Measurements from ENCODE around the gene UPK3BL1. TPM values are rescaled to one million over a fixed set of nuclear protein-coding genes. Genes with fewer than 3 reads are reported as not detected.
"Not testable (repeated sequence)": the region's sequence is repeated elsewhere in the genome, so short reads cannot be mapped to it uniquely, and the experiment has no call there.

Gene UPK3BL1
- total RNA-seq, 1 experiment from 2014 or later, result 12.4 TPM

DNA sequence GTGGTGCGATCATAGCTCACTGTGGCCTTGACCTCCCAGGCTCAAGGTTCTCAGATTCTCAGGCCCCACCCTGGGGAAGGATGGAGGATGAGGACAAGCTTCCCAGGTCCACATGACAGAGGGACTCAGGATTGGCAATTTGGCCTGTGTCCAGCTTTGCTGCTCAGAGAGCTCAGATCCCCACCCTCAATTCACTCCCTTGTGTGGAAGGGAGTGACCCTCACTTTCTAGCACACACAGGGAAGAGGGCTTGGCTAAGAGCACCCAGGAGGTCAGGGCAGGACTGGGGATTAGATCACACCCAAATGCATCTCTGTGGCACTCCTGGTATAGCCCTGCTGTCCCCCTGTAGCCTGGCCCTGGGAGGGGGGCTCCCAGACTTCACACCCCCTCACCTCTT is 813 bp upstream of the UPK3BL1 start:
- H2BK5ac ChIP-seq (ENCODE audit: insufficient read length, low read length); DNase-seq; H2BK15ac ChIP-seq (ENCODE audit: low read depth, low read length); H3K9me3 Mint-ChIP-seq; H3K27ac Mint-ChIP-seq; H4K91ac ChIP-seq (ENCODE audit: insufficient read length, low read depth, low read length); H3K36me3 Mint-ChIP-seq (ENCODE audit: insufficient read depth in 1 of 3, low read depth in 3 of 3); H3K4me2 ChIP-seq (ENCODE audit: insufficient read depth, insufficient read length, low read length); H3K4me3 Mint-ChIP-seq; H2BK12ac ChIP-seq (ENCODE audit: insufficient read length, low read depth, low read length); H3K4me1 ChIP-seq (ENCODE audit: insufficient read depth, low read length); H4K20me1 ChIP-seq (ENCODE audit: control insufficient read depth, insufficient read depth, insufficient read length); H4K5ac ChIP-seq (ENCODE audit: insufficient read length, low read depth, low read length); H2AFZ ChIP-seq (ENCODE audit: low read length); H3K4me1 Mint-ChIP-seq; H3K27me3 ChIP-seq (ENCODE audit: insufficient read depth, low read length); H2BK120ac ChIP-seq (ENCODE audit: low read depth, low read length, poor library complexity, severe bottlenecking); H4K8ac ChIP-seq (replicated peaks; ENCODE audit: insufficient read length, low read depth, low read length); H2AK5ac ChIP-seq (ENCODE audit: insufficient read length, low read length); H3K9ac ChIP-seq (ENCODE audit: extremely low read depth, insufficient read length, low read length); H3K4ac ChIP-seq (ENCODE audit: low read depth, low read length); H3K79me1 ChIP-seq (ENCODE audit: insufficient read depth, low read depth, low read length, poor library complexity, severe bottlenecking); H3K27me3 Mint-ChIP-seq (ENCODE audit: low read depth); H3K14ac ChIP-seq (ENCODE audit: insufficient read depth, low read length); H3T11ph ChIP-seq (ENCODE audit: low read length); H3K27ac ChIP-seq (ENCODE audit: insufficient read length, low read depth, low read length); H2BK20ac ChIP-seq (ENCODE audit: low read depth, low read length, poor library complexity, severe bottlenecking); H3K23ac ChIP-seq (ENCODE audit: insufficient read length, low read depth, low read length); H3K23me2 ChIP-seq (ENCODE audit: insufficient read length, low read depth, low read length, poor library complexity, severe bottlenecking); H3K79me2 ChIP-seq (ENCODE audit: insufficient read depth, low read length); H3K18ac ChIP-seq (ENCODE audit: insufficient read length, low read depth, low read length); H3K56ac ChIP-seq (ENCODE audit: insufficient read length, low read depth, low read length); H3K9me3 ChIP-seq (ENCODE audit: control insufficient read depth, low read depth, low read length): not testable (repeated sequence)
- WGBS (ENCODE audit: extremely low coverage, insufficient read length, low lambda C conversion rate), result no CpG with 5 or more reads among the region's 1 CpG

DNA sequence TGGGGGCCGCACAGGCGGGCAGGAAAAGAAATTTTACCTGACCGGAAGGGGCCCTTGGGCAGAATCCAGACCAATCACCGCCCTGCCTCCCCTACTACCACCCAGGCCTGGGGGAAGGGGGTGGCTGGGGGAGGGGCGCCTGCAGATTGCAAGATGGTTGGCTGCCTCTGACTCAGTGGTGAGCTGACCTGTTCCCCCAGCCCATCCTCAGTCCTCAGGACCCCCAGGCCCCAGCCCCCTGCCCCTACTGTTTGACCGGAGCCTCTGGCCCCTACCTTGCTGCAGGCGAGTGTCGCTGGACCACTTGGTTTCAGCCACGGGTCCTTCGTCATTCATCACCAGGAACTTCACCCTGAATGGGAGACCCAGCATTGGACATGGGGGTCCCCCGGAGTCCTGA is 3.7 kb downstream of the UPK3BL1 start:
- not testable (repeated sequence) for H3K27me3 Mint-ChIP-seq (ENCODE audit: low read depth); H3K27me3 ChIP-seq (ENCODE audit: insufficient read depth, low read length)

More for the DNA sequence above, 3.7 kb downstream of the UPK3BL1 start:
- WGBS (ENCODE audit: extremely low coverage, insufficient read length, low lambda C conversion rate), result no CpG with 5 or more reads among the region's 11 CpGs
- not testable (repeated sequence) for H3K4me3 Mint-ChIP-seq; H3K9ac ChIP-seq (ENCODE audit: extremely low read depth, insufficient read length, low read length); H3K56ac ChIP-seq (ENCODE audit: insufficient read length, low read depth, low read length); H3K79me2 ChIP-seq (ENCODE audit: insufficient read depth, low read length); H4K8ac ChIP-seq (replicated peaks; ENCODE audit: insufficient read length, low read depth, low read length); H3K79me1 ChIP-seq (ENCODE audit: insufficient read depth, low read depth, low read length, poor library complexity, severe bottlenecking); H3K4me1 ChIP-seq (ENCODE audit: insufficient read depth, low read length); H2AK5ac ChIP-seq (ENCODE audit: insufficient read length, low read length); H2BK20ac ChIP-seq (ENCODE audit: low read depth, low read length, poor library complexity, severe bottlenecking); H4K5ac ChIP-seq (ENCODE audit: insufficient read length, low read depth, low read length); H3K4ac ChIP-seq (ENCODE audit: low read depth, low read length); H3K14ac ChIP-seq (ENCODE audit: insufficient read depth, low read length); H3K18ac ChIP-seq (ENCODE audit: insufficient read length, low read depth, low read length); H3K9me3 Mint-ChIP-seq; H3K4me2 ChIP-seq (ENCODE audit: insufficient read depth, insufficient read length, low read length); H4K91ac ChIP-seq (ENCODE audit: insufficient read length, low read depth, low read length); H3K36me3 Mint-ChIP-seq (ENCODE audit: insufficient read depth in 1 of 3, low read depth in 3 of 3); H2BK15ac ChIP-seq (ENCODE audit: low read depth, low read length); H2BK5ac ChIP-seq (ENCODE audit: insufficient read length, low read length); H2BK12ac ChIP-seq (ENCODE audit: insufficient read length, low read depth, low read length); H3K27ac Mint-ChIP-seq; H3K27ac ChIP-seq (ENCODE audit: insufficient read length, low read depth, low read length); H3K23ac ChIP-seq (ENCODE audit: insufficient read length, low read depth, low read length); DNase-seq; H2BK120ac ChIP-seq (ENCODE audit: low read depth, low read length, poor library complexity, severe bottlenecking); H3K23me2 ChIP-seq (ENCODE audit: insufficient read length, low read depth, low read length, poor library complexity, severe bottlenecking); H2AFZ ChIP-seq (ENCODE audit: low read length); H3K4me1 Mint-ChIP-seq; H3T11ph ChIP-seq (ENCODE audit: low read length); H4K20me1 ChIP-seq (ENCODE audit: control insufficient read depth, insufficient read depth, insufficient read length); H3K9me3 ChIP-seq (ENCODE audit: control insufficient read depth, low read depth, low read length)
